ENCODE results near the gene ACR. TPM values are rescaled to one million over a fixed set of nuclear protein-coding genes. Genes with fewer than 3 reads are reported as not detected.

The ACR gene
- total RNA-seq, 6 experiments from 2014 or later: 0.34 to 0.84 (median 0.55) TPM; not detected in 1

- Histone ChIP-seq H3K36me3 (peaks cover 0 to 17% (median 2%) of the 10 kb centered on the region in 4 donors), H3K27ac (no peak overlapping the region), H3K9me3 (no peaks in the 10 kb centered on the region), H3K4me1 (peaks cover 0 to 36% (median 9%) of the 10 kb centered on the region in 4 donors), H3K4me3 (no peak overlapping the region), H3K27me3 (no peaks in the 10 kb centered on the region)
- intact Hi-C loops (cut with DNase I): no loop called here
- 52% methylated on average over 17 of the region's 23 CpGs for WGBS (ENCODE audit: insufficient coverage, low coverage, low lambda C conversion rate, missing lambda C conversion rate)
- ATAC-seq: no peak
- DNase-seq: peak; percentile 53 to 69 (median 64)
- TF ChIP-seq POLR2A (IDR thresholded peaks at IDR 0.05) (no peak), CTCF (IDR thresholded peaks at IDR 0.05) (no peak)
Observed at GRCh38 chr22:50705219-50705691, 32.7 kb upstream of the ACR start.

GRCh38 chr22:50705851-50706351 lies 32.1 kb upstream of the ACR start:
- no peak for TF ChIP-seq CTCF (IDR thresholded peaks at IDR 0.05)
- TF ChIP-seq POLR2A (IDR thresholded peaks at IDR 0.05): no peak
- peaks cover 0 to 17% (median 2%) of the 10 kb centered on the region in 4 donors for H3K36me3 ChIP-seq
- no peak overlapping the region for H3K27ac ChIP-seq
- H3K4me3 ChIP-seq: no peak overlapping the region
- DNase-seq (peak; percentile 28 to 54 (median 45)), ATAC-seq (no peak)
- 93% methylated on average over 10 of the region's 27 CpGs for WGBS (ENCODE audit: insufficient coverage, low coverage, low lambda C conversion rate, missing lambda C conversion rate)
- H3K4me1 ChIP-seq: peaks cover 0 to 30% (median 7%) of the 10 kb centered on the region in 4 donors
- H3K9me3 ChIP-seq: no peaks in the 10 kb centered on the region
- intact Hi-C loops (cut with DNase I): no loop called here
- H3K27me3 ChIP-seq: no peaks in the 10 kb centered on the region

- no peak for ATAC-seq
- Histone ChIP-seq H3K4me3 (no peak overlapping the region), H3K4me1 (peaks cover 0 to 23% (median 4%) of the 10 kb centered on the region in 4 donors), H3K27ac (no peak overlapping the region), H3K9me3 (no peaks in the 10 kb centered on the region), H3K36me3 (peaks cover 0 to 17% (median 2%) of the 10 kb centered on the region in 4 donors), H3K27me3 (no peaks in the 10 kb centered on the region)
- DNase-seq: peak; percentile 19 to 31 (median 27)
- no peak for TF ChIP-seq POLR2A (IDR thresholded peaks at IDR 0.05)
- intact Hi-C loops (cut with DNase I): no loop called here
- WGBS (ENCODE audit: insufficient coverage, low coverage, low lambda C conversion rate, missing lambda C conversion rate): 83% methylated on average over 6 of the region's 14 CpGs
Observed at GRCh38 chr22:50706481-50707125, 31.4 kb upstream of the ACR start.

- no peaks in the 10 kb centered on the region for H3K9me3 ChIP-seq
- DNase-seq (no peak), ATAC-seq (no peak)
- H3K27ac ChIP-seq: no peak overlapping the region
- 93% methylated on average over 3 of the region's 3 CpGs for WGBS (ENCODE audit: insufficient coverage, low coverage, low lambda C conversion rate, missing lambda C conversion rate)
- peaks cover 0 to 17% (median 2%) of the 10 kb centered on the region in 4 donors for H3K36me3 ChIP-seq
- H3K4me3 ChIP-seq: no peak overlapping the region
- no peaks in the 10 kb centered on the region for H3K27me3 ChIP-seq
- H3K4me1 ChIP-seq: peaks cover 0 to 12% (median 0%) of the 10 kb centered on the region in 4 donors
- intact Hi-C loops (cut with DNase I): no loop called here
- TF ChIP-seq CTCF (IDR thresholded peaks at IDR 0.05): no peak
- no peak for TF ChIP-seq POLR2A (IDR thresholded peaks at IDR 0.05)
Observed at GRCh38 chr22:50708474-50708873, 29.5 kb upstream of the ACR start.

- intact Hi-C loops (cut with DNase I): no loop called here
- DNase-seq (peak in 1 of 3 donors; percentile 3), ATAC-seq (no peak)
- Histone ChIP-seq H3K4me1 (peaks cover 0 to 8% (median 0%) of the 10 kb centered on the region in 4 donors), H3K36me3 (peaks cover 0 to 17% (median 2%) of the 10 kb centered on the region in 4 donors), H3K27me3 (no peaks in the 10 kb centered on the region), H3K27ac (no peak overlapping the region), H3K4me3 (no peak overlapping the region), H3K9me3 (no peaks in the 10 kb centered on the region)
- 52% methylated on average over 4 of the region's 6 CpGs for WGBS (ENCODE audit: insufficient coverage, low coverage, low lambda C conversion rate, missing lambda C conversion rate)
- TF ChIP-seq CTCF (IDR thresholded peaks at IDR 0.05) (no peak), POLR2A (IDR thresholded peaks at IDR 0.05) (no peak)
Observed at GRCh38 chr22:50708996-50709395, 29.0 kb upstream of the ACR start.

Data from right lobe of liver (tissue), 6 donors.